PC-3 (cell line): ENCODE results near the gene GRIN2A.

Experiments used
- CTCF ChIP-seq: fragments of 300-600 bp; sonication (generic); conservative IDR thresholded peaks from 2 replicates; pipeline ENCODE4 v1.5.1; 2017; ENCODE audit warnings: antibody characterized with exemption, low read depth, mild to moderate bottlenecking, low read length
- EZH2 ChIP-seq: fragments of 300-600 bp; sonication (generic); IDR thresholded peaks from one replicate; pipeline ENCODE4 v1.6.1; 2017; ENCODE audit warnings: antibody characterized with exemption, mild to moderate bottlenecking, low read length; ENCODE audit not compliant: unreplicated experiment

GRCh38 chr16:9870962-9871361, 311.3 kb downstream of the GRIN2A start:
- no peak for TF ChIP-seq CTCF
- no peak for TF ChIP-seq EZH2
